Measurements from ENCODE around the gene CPT1B. TPM values are rescaled to one million over a fixed set of nuclear protein-coding genes. Genes with fewer than 3 reads are reported as not detected.

Gene CPT1B
- total RNA-seq, 1 experiment from 2014 or later, result 5.0 TPM

DNA sequence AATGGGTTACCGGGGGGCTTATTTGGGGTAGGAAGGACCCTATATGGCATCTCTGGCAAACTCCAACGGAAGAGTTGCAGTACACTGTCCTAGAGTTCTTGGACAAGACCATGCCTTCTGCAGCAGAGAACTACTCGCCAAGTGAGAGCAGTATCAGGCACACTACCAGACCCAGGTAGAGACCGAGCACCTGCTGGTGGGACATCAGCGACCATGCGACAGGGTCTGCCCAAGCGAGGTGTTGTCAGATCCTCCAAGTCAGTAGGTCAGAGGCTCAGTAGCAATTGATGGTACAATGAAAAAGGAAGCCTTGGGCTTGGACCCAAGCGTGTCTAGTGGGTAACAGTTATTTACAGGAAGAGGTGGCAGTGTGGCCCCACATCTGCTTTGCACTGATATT is 7.6 kb upstream of the CPT1B start:
- DNase-seq (ENCODE audit: low read depth), result no peak

DNA sequence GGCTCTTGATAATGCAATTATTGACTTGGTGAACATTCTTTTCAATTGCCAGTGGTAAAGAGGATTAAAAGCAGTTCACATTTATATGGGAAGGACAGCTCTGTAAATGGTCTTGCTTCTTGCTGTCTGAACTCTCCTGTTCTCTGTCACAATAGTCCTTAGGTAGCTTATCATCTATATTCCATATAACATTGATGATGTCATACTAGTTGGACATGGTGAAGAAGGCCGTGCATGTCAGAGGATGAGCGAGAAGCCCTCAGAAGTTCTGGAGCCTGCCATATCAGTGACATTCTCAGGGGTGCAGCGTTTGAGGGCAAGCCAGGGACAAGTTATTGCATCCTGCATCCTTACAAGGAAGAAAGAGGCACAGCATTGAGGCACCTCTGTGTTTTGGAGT is 7.0 kb upstream of the CPT1B start:
- DNase-seq (ENCODE audit: low read depth), result no peak

DNA sequence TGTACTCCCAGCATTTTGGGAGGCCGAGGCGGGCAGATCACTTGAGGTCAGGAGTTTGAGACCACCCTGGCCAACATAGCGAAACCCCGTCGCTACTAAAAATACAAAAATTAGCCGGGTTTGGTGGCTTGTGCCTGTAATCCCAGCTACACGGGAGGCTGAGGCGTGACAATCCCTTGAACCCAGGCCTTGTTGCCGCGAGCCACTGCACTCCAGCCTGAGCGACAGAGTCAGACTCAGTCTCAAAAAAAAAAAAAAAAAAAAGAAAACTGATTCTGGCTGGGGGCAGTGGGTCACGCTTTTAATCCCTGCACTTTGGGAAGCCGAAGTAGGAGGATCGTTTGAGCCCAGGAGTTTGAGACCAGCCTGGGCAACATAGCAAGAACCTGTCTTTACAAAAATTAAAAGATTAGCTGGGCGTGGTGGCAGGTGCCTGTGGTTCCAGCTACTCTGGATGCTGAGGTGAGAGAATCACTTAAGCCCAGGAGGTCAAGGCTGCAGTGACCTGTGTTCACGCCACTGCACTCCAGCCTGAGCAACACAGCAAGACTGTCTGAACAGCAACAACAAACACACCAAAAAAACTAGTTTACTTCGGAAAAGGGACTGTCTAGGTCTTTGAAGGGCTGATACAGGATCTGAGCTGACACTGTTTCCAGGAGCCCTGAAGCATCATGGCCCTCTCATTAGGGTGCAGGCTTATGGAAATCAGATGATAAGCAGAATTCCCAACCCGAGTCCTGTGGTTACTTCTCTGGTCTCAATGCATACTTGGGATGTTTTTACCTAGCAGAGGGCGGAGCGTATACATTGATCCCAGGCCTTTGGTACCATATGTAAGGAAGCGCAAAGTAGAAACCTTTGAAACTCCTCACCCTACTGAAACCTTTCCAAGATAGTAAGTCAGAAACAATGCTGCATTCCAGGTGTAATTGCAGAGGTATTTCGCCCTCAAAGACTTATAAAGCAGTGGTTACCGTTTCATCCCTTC is 6.2 kb upstream of the CPT1B start:
- no peak for DNase-seq (ENCODE audit: low read depth)

DNA sequence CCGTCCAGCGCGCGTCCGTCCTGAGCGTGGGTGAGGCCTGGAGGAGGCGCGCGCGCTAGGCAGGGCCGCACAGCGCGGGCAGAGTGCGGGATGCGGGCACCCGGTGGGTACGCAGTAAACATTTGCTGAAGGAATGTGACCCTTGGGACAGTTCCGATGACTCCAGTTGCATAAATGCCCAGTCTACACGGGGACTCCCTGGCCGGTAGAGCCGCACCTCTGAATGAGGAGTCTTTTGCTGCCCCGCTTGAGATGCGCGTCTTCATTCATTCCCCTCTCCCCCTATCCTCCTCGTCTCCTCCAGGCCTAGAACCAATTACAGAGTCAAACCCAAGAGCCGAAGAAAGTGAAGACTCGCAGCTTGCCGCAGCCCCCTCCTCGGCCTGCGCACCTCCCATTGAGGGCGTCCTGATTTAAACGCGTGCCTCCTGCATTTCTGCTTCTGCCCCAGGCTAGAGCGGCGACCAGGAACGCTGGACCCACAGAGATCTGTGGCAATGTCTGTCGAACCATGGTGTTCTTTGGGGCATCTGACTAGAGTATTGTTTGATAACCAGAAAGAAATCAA is 5.2 kb upstream of the CPT1B start:
- no peak for DNase-seq (ENCODE audit: low read depth)

DNA sequence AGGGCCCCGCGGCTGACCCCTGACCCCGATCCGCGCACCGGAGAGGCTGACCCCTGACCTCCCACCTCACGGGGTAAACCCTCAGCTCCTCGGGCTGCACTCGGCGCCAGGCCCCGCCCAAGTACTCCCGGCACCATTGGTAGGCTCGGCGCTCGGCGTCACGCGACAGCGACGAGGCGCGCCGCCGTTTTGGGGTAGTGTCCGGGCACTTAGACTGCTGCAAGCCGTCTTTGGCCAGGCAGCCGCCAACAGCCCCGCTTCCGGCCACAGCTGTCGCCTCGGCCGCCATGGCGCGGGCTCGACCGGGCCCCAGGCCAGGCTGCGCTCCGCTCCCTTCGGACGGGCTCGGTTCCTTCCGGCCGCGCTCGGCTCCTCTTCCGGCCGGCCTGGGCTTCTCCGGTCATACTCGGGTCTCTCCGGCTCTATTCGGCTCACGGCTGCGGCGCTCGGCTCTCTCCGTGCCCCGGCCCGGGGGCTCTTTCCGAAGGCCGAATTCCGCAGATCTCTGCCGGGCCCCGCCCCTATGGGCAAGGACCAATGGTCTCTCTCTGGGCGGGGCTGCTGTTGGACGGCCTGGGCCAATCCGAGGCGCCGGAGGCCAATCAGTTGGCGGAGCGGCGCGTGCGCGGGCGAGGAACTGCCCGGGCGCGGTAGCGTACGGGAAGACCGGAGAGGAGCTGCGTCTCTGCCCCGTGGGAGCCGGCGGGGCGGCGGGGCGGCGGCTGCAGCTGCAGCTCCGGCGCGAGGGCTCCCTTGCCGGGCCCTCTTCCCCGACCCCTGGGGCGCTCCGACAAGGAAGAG is 4.5 kb upstream of the CPT1B start, which contains the start of gene CHKB:
Gene CHKB (minus strand): TSS at position 357 of the 801 bp plus-strand sequence. CDS start 68 bp downstream, at position 289.
- peak; percentile 95 for DNase-seq (ENCODE audit: low read depth)

DNA sequence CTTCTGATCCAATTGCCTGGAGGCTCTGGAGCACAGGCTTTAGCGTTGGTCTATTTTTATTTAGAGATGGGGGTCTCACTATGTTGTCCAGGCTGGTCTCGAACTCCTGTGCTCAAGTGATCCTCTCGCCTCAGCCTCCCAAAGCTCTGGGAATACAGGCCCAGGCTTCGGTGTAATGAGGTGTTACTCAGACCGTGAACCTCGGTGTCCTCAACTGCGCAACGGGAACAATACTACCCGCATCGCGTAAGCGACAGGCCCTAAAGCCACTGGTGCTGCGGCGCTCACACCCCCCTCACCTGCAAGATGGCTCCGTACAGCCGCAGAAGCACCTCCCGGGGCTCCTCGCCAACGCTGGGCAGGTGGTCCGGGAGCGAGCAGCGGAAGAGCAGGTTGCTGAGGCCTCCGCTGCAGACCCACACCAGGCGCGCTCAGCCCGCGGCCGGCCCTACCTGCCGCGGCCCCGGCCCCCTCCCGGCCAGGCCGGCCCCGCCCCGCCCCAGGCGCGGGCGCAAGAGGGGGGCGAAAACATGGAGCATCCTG is 3.8 kb upstream of the CPT1B start:
- DNase-seq (ENCODE audit: low read depth), result peak; percentile 9

DNA sequence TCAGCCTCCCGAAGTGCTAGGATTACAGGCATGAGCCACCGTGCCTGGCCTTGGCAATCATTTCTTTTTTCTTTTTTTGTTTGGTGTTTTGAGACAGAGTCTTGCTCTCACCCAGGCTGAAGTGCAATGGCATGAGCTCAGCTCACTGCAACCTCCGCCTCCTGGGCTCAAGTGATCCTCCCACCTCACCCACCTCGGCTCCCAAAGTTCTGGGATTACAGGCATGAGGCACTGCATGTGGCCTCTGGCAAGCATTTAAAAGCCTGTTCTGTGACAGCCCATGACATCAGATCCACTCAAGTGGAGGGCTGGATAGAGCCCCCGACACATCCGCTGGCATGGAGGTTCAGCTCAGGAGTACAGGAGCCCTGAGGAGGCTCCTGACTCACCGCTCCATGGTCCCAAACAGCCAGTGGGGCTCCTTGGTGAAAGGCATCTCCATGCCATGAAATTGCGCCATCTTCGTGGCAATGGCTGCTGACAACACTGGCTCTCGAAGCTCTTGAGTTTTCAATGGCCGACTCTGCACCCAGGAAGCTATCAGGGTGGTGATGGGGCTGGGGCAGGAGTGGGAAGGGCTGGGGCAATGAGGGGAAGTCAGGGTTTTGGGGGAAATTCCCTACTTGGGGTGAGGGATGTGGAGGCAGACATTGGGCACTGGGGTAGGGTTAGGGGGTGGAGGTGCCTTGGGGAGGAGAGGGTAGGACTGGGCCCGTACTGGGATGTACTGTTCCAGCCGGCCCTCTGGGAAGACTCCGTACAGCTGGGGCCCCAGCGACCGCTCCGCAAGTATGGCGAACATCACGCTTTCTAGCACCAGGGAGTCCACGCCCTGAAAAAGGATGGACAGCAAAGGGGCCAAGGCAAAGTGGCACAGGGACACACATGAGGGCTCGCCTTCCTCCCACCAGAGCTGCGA is 3.1 kb upstream of the CPT1B start:
- DNase-seq (ENCODE audit: low read depth), result no peak

DNA sequence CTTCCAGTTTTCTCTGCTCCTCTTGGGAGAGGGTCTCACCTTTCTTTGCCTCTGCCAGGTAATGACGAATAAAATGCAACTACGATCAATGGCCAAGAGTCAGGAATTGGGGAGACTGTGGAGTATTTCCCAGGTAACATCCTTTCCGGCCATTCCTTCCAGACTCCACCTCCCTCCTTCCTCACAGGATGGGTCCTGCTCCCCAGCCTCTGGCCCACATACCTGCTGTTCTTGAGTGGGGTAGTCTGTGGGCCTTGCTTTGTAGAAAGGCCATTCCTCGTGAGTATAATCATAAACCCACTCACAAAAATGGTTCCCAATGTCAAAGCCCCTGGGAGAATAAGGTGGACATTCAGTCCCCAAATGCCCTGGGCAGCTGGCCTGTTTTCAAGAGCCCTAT is 1.5 kb upstream of the CPT1B start:
- DNase-seq (ENCODE audit: low read depth), result no peak

DNA sequence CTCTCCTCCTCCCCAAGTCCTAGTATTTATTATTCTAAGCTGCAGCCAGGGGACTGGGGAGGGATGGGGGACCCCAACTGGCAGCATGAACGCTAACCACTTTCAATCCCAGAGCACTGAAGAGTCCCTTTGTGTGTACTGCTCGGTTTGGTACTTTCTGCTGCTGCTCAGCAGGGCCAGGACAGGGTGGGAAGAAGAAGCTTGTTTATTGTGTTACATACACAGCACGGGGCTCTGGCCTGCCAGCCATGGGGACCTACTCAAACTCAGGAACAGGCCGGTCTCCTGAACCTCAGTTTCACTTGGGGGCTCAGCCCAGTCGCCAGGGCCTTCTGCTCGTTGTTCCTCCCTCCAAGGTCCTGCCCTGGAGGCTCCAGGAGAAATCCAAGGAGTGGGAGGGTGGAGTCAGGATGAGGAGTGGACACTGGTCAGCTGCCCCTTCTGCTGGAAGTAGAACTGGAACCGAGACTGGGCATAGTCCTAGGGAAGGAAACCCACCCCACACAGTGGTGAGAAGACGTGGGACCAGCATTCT is 616 bp upstream of the CPT1B start:
- DNase-seq (ENCODE audit: low read depth), result no peak

DNA sequence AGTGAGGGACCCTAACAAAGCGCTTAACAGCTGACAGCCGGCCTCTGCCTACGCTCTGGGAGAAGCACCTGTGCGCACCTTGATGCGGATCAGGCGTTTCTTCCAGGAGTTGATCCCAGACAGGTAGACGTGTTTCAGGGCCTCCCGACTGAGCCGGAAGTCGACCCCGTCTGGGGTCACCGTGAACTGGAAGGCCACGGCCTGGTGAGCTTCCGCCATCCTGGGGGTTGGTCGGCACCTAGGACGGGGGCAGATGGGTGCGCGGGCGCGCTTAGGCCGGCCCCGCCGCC is 585 bp downstream of the CPT1B start:
- no peak for DNase-seq (ENCODE audit: low read depth)

DNA sequence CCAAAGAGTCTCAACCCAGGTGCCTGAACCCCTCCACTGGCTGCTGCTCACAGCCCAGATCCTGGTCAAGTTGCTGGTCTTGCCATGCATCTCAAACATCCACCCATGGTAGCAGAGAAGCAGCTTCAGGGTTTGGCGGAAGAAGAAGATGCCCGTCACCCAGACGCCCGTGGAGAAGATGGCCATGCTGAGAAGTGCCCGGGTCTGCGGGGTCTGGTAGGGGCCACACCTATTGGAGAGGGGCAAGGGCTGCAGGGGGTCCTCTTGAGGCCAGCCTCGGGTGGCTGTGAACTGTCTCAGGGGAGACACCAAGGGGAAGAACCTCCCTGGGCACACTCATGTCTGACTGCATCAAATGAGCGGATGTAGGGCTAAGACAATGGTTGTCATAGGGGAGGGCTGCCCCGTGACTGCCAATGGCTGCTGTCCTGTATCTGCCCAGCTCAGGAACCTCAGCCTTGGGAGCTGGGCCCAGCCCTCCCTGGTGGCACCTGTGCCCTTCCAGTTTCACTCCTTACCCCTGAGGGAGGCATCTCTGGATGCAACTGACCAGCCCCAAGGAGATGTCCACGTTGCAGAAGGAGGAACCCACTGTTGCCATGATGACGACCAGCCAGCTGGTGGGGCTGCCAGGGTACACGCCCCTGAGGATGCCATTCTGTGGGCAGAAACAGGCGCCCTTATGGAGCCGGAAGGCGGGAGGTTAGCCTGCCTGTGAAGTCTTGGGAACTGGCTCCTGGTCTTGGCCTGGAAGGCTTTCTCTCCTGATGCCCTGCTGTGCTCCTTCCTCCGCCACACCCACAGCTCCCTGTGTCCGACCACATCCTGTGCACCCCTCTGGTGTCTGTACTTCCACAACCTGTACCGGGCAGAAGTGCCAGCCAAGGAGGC is 1.2 kb downstream of the CPT1B start:
- no peak for DNase-seq (ENCODE audit: low read depth)

DNA sequence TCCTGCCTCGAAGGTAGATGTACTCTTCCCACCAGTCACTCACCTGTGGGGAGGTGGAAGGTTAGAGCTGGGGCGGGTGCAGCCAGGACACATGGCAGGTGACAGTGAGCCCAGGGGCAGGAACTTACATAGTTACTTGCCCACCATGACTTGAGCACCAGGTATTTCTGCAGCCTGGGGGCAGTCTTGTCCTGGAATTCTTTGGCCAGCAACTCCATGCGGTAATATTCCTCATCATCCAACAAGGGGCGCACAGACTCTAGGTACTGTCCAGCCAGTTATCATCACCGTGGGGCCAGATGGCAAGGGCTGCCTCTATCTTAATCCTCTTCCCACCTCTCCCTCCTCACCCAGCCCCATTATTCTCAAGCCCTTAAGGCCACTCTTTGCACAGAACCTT is 2.2 kb downstream of the CPT1B start:
- peak; percentile 24 for DNase-seq (ENCODE audit: low read depth)

DNA sequence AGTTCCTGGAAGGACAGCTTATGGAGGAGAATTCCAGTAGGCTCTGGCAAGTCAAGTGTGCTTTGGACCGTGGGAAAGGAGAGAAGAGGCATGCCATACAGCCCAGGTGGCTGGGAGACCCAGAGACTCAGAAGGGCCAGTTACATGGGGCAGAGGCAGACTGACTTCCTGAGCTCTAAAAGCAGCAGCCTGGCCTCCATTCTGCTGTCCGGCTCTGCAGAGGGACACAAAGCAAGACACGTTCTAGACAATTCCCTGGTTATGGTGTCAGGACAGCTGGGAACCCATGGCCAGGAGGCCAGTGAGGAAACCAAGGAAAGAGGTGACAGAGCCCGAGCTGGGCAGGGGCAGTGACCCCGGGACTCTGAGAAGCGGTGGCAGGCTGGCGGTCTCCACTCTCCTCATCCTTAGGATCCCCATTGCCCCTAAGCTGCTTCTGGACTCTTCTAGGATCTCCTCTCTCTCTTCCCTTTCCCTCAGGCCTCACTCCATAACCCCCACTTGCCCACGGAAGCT is 2.7 kb downstream of the CPT1B start:
- no peak for DNase-seq (ENCODE audit: low read depth)

DNA sequence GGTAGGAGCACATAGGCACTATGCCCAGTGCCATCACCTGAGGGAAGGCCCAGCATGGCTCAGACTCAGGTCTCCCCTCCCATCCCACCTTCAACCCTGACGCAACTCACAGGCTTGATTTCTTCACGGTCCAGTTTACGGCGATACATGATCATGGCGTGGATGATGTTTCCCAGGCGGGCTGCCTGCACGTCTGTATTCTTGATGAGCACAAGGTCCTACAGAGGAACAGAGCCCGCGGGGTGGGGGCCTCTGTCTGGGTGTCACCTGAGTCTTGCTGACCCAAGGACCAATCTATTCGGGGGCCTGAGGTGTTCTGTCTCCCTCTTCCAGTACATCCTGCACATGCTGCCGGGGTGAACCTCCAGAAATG is 3.9 kb downstream of the CPT1B start:
- no peak for DNase-seq (ENCODE audit: low read depth)

DNA sequence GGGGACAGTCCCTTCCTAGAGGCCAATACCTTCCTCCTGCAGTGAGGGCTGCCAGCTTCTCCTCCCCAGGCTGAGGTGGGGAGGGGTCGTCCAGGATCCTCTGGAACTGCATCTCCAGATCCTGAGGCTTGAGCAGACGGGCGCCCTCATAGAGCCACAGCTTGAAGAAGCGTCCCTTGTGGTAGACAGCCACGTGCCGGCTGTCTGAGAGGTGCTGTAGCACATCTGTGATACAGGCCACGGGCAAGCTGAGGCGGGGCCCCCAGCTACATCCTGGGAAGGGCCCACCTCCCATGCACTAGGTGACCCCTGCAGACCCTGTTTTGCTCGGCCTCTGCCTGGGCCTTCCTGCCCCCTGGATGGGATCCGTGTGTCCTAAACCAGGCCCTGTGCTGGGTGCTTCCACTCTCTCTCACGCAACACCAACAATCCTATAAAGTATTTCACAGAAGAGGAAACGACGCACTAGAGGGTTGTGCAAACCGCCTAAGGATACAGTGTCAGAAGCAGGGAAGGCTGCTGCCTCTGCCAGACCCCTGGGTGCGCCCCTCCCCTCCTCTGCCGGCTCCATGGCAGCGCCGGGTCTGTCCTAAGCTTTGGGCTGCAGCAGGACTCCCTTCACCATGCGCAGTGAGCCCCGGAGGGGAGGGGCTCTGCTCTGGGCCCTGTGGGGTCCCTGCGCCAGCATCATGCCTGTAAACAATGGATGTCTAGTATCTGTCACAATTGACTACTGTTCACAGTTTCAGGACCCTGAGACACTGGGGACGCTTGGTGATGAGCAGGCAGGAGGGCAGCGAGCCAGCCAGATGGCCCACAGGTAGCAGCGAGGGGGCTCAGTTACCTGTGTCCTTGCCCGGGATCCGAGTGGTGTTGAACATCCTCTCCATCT is 4.5 kb downstream of the CPT1B start:
- DNase-seq (ENCODE audit: low read depth), result no peak

DNA sequence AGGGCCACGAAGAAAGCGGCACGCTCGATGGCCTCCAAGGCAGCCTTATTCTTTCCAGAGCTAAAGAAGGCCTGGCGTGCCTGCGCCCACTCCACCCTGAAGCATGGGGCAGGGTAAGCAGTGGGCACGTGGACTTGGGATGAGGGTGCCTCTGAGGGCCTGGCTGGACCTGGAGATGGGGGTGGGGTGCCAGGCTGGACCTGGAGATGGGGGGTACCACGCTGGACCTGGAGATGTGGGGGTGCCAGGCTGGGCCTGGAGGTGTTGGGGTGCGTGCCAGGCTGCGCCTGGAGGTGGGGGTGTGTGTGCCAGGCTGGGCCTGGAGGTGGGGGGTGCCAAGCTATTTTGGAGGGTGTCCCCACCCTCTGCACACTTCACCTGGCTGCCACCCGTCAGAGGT is 5.3 kb downstream of the CPT1B start:
- DNase-seq (ENCODE audit: low read depth), result no peak

DNA sequence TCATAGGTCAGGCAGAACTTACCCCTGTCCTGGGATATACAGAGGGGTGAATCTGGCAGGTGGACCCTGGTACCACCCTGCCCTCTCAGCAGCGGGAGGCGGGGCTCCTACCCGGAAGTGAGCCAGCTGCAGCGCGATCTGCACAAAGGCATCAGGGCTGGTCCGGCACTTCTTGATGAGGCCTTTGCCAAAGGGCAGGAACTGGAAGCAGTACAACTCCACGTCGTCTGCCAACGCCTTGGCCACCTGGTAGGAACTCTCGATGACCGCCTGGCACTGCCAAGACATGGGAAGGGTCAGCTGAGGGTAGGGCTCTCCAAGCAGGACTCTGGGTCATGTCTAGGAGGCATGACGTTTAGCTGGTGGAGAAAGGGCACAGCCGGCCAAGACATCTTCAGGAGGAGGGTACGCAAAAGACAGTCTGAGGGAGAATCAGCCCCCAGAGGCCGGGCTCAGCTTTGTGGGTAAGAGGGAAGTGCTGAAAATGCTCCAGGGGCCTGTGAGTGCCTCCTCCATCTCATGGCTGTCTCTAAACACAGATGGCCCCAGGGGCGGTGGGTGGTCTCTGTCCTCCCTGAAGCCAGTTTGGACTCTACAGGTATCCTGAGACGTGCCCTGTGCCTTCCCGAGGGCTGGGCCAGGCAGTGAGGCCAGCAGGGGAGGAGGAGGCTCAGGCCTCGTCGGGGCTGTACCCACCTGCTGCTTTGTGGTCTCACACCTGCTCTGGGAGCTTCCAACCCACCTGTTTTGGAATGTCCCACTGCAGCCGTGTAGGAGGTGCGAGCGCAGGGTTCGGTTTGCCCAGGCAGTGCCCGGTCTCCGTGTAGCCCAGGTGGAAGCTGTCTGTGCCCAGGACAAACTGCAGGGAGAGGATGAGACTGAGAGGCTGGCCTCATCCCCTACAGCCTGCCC is 6.7 kb downstream of the CPT1B start:
- no peak for DNase-seq (ENCODE audit: low read depth)

DNA sequence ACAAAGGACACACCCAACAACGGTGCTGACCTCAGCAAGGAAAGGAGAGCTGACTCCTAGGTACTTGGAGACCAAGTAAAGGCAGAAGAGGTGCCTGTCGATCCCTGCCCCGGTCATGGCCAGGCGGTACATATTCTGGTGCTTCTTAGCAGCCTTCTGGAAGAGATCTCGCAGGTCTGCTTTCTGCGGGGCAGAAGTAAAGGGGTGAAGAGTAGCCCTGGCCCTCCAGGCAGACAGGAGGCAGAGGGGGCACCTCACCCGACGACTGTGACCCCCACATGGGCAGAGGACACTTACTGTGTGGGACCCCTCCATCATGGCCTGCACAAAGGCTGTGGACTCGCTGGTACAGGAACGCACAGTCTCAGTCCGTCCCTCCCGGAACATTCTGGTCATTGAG is 7.4 kb downstream of the CPT1B start:
- DNase-seq (ENCODE audit: low read depth), result no peak

Measured in RPMI7951 (cell line).